ENCODE measurements around the gene MYL6.

DNA sequence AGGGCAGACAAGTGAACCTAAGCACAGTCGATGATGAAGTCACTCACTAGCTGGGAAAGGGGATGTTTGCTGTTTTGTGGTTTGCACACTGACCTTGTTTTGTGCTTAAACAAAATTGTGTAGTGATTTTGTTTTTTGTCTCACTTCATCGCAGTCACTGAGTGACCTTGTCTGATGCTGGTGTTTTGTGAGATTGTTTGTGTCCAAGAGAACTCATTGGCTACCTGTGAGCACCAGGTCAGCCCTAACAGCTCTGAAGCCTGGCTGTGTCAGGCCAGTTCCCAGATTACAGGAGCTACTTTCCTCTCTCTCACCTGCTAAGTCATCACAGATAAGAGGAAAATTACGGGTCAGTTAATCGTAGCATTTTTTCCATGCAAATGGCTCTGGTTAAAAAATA is 34.0 kb upstream of the MYL6 start:
- no peak for TF ChIP-seq EP300 (IDR thresholded peaks at IDR 0.05)
- TF ChIP-seq POLR2A (IDR thresholded peaks at IDR 0.05), result no peak
- TF ChIP-seq CTCF (IDR thresholded peaks at IDR 0.05), result no peak
- no peak for TF ChIP-seq POLR2AphosphoS5 (IDR thresholded peaks at IDR 0.05)

Data from suprapubic skin (tissue), 4 donors.